HepG2 (cell line): ENCODE measurements around the gene TCAP. TPM values are rescaled to one million over a fixed set of nuclear protein-coding genes. Genes with fewer than 3 reads are reported as not detected.

Experiments
- AKAP8 ChIP-seq: sonication (generic); formaldehyde crosslinking; IDR thresholded peaks from 2 replicates; pipeline ENCODE4 v1.5.1; 2020; ENCODE audit warnings: mild to moderate bottlenecking, missing genetic modification reagents
- BHLHE40 ChIP-seq: IDR thresholded peaks from 2 replicates; pipeline ENCODE4 v1.6.1; 2011; ENCODE audit warnings: low read length, improper control_type of control experiment
- EHMT2 ChIP-seq: fragments of 200-600 bp; sonication (generic); IDR thresholded peaks from 2 replicates; pipeline ENCODE4 v1.7.0; 2017; ENCODE audit warnings: antibody characterized with exemption, low read depth, low read length, borderline replicate concordance
- EP300 ChIP-seq, 3 experiments: sonication (generic) in 1 of 3; formaldehyde crosslinking in 1 of 3; IDR thresholded peaks; 2 replicates each; pipeline versions ENCODE4 v1.5.1 to v1.6.1; 2011 to 2020; ENCODE audit warnings: low read depth in 2 of 3, low read length in 2 of 3, borderline replicate concordance in 1 of 3, improper control_type of control experiment in 1 of 3, mild to moderate bottlenecking in 1 of 3, missing genetic modification reagents in 1 of 3, moderate library complexity in 1 of 3
- GRHL1 ChIP-seq: sonication (generic); formaldehyde crosslinking; conservative IDR thresholded peaks from 2 replicates; pipeline ENCODE4 v1.8.0; 2022; ENCODE audit warnings: missing genetic modification reagents
- MAZ ChIP-seq, 2 experiments: sonication (generic) in 1 of 2; formaldehyde crosslinking in 1 of 2; IDR thresholded peaks; 2 replicates each; pipeline versions ENCODE4 v1.5.0 to v1.6.1; 2012 to 2020; ENCODE audit warnings: low read depth in 2 of 2, mild to moderate bottlenecking in 2 of 2, borderline replicate concordance in 1 of 2, improper control_type of control experiment in 1 of 2, low read length in 1 of 2, missing genetic modification reagents in 1 of 2, moderate library complexity in 1 of 2
- NONO ChIP-seq, 2 experiments: fragments of 450-650 bp in 1 of 2; sonication (generic) in 1 of 2; formaldehyde crosslinking in 1 of 2; IDR thresholded peaks in 1 of 2; conservative IDR thresholded peaks in 1 of 2; 2 replicates each; pipeline versions ENCODE4 v1.6.1 to v1.8.0; 2017 to 2022; ENCODE audit warnings: mild to moderate bottlenecking in 1 of 2, missing genetic modification reagents in 1 of 2, moderate library complexity in 1 of 2
- SATB2 ChIP-seq: sonication (generic); formaldehyde crosslinking; IDR thresholded peaks from 2 replicates; pipeline ENCODE4 v1.5.0; 2020; ENCODE audit warnings: missing genetic modification reagents
- SMARCC2 ChIP-seq: fragments of 450-650 bp; IDR thresholded peaks from 2 replicates; pipeline ENCODE4 v1.6.1; 2017; ENCODE audit warnings: antibody characterized with exemption, mild to moderate bottlenecking
- TBX2 ChIP-seq: sonication (generic); formaldehyde crosslinking; IDR thresholded peaks from 2 replicates; pipeline ENCODE4 v1.5.0; 2020; ENCODE audit warnings: missing genetic modification reagents, mild to moderate bottlenecking, borderline replicate concordance
- TCF7 ChIP-seq: sonication (generic); IDR thresholded peaks from 2 replicates; pipeline ENCODE4 v1.6.1; 2016; ENCODE audit warnings: antibody characterized with exemption, low read depth
- THRA ChIP-seq: sonication (generic); formaldehyde crosslinking; IDR thresholded peaks from 2 replicates; pipeline ENCODE4 v1.4.0; 2020; ENCODE audit warnings: missing genetic modification reagents, borderline replicate concordance
- ZBTB7A ChIP-seq: sonication (generic); formaldehyde crosslinking; IDR thresholded peaks from 2 replicates; pipeline ENCODE4 v1.8.0; 2022; ENCODE audit warnings: mild to moderate bottlenecking, missing genetic modification reagents
- ZMAT5 ChIP-seq: sonication (generic); formaldehyde crosslinking; IDR thresholded peaks from 2 replicates; pipeline ENCODE4 v1.5.0; 2020; ENCODE audit warnings: mild to moderate bottlenecking, low read depth, missing genetic modification reagents, borderline replicate concordance
- ZNF234 ChIP-seq: sonication (generic); formaldehyde crosslinking; conservative IDR thresholded peaks from 2 replicates; pipeline ENCODE4 v1.5.1; 2020; ENCODE audit warnings: mild to moderate bottlenecking, missing genetic modification reagents
- ZNF235 ChIP-seq: sonication (generic); formaldehyde crosslinking; IDR thresholded peaks from 2 replicates; pipeline ENCODE4 v1.8.1; 2023; ENCODE audit warnings: mild to moderate bottlenecking, missing genetic modification reagents, borderline replicate concordance
- ZNF282 ChIP-seq: fragments of 450-650 bp; IDR thresholded peaks from 2 replicates; pipeline ENCODE4 v1.6.1; 2018; ENCODE audit not compliant: partially characterized antibody
- ZNF607 ChIP-seq: sonication (generic); formaldehyde crosslinking; IDR thresholded peaks from 2 replicates; pipeline ENCODE4 v1.5.1; 2020; ENCODE audit warnings: missing genetic modification reagents, mild to moderate bottlenecking, borderline replicate concordance
- ZNF687 ChIP-seq: sonication (generic); formaldehyde crosslinking; IDR thresholded peaks from 2 replicates; pipeline ENCODE4 v1.5.1; 2020; ENCODE audit warnings: mild to moderate bottlenecking, missing genetic modification reagents, moderate library complexity
- ZNF83 ChIP-seq: sonication (generic); formaldehyde crosslinking; IDR thresholded peaks from 2 replicates; pipeline ENCODE4 v1.4.0; 2020; ENCODE audit warnings: missing genetic modification reagents, mild to moderate bottlenecking, borderline replicate concordance
- polyA plus RNA-seq, 8 experiments: library from polyadenylated mRNA; depleted of rRNA in 3 of 8; stranded (reverse) in 7 of 8; unstranded in 1 of 8; fragments of >200 nt; fragmentation: Illumina TruSeq in 4 of 8; extraction: Trizol in 4 of 8; gene quantifications; 2 replicates each; pipeline versions ENCODE4 v1.2.1 to v1.2.3, GENCODE V29; 2011 to 2016; ENCODE audit warnings: low read depth in 4 of 8, missing spikeins in 1 of 8, mixed read lengths in 1 of 8; ENCODE audit not compliant: insufficient read depth in 1 of 8
- total RNA-seq, 5 experiments: library from RNA; depleted of rRNA; stranded (reverse); fragments of >200 nt; fragmentation: Illumina TruSeq; extraction: Trizol; gene quantifications; 2 replicates each; pipeline ENCODE4 v1.2.3, GENCODE V29; 2016; ENCODE audit warnings: low read depth in 1 of 5

Gene TCAP
- total and polyA plus RNA-seq, 2 of the 13 experiments (the other 11 are each of a cell fraction or from before 2014, with no cell fraction given) = 0.24 to 0.65 TPM

- no peak for TF ChIP-seq ZMAT5 (CRISPR knock-in tag)
- no peak for TF ChIP-seq AKAP8 (CRISPR knock-in tag)
- TF ChIP-seq ZNF282 = no peak
- no peak for TF ChIP-seq TBX2 (CRISPR knock-in tag)
- no peak for TF ChIP-seq NONO (IDR thresholded peaks at IDR 0.05)
- no peak for TF ChIP-seq NONO (CRISPR knock-in tag; conservative IDR thresholded peaks at IDR 0.05)
- no peak for TF ChIP-seq GRHL1 (CRISPR knock-in tag)
- no peak for TF ChIP-seq SMARCC2
- TF ChIP-seq ZBTB7A (CRISPR knock-in tag) = no peak
- no peak for TF ChIP-seq ZNF234 (CRISPR knock-in tag)
- TF ChIP-seq ZNF83 (CRISPR knock-in tag) = no peak
- TF ChIP-seq THRA = no peak
- no peak for TF ChIP-seq MAZ (IDR thresholded peaks at IDR 0.05; ENCODE audit: borderline replicate concordance, low read depth, low read length)
- peak; percentile 38; the same call in 1 of the 2 replicates for TF ChIP-seq MAZ (CRISPR knock-in tag; IDR thresholded peaks at IDR 0.05; ENCODE audit: low read depth)
- no peak for TF ChIP-seq TCF7
- TF ChIP-seq BHLHE40 = peak; percentile 78
- TF ChIP-seq EHMT2 = no peak
- no peak for TF ChIP-seq ZNF235 (CRISPR knock-in tag)
- no peak for TF ChIP-seq ZNF607
- peak; percentile 52 for TF ChIP-seq ZNF687 (CRISPR knock-in tag)
- TF ChIP-seq EP300 (IDR thresholded peaks at IDR 0.05; ENCODE audit: low read depth in 2 of 2, low read length in 2 of 2) = no peak
- no peak for TF ChIP-seq EP300 (CRISPR knock-in tag; IDR thresholded peaks at IDR 0.05; ENCODE audit: borderline replicate concordance)
- TF ChIP-seq SATB2 (CRISPR knock-in tag) = no peak
Measured at GRCh38 chr17:39617446-39618245, 47.5 kb upstream of the TCAP start (continued).
